Measurements from ENCODE around the gene SLC26A5. TPM values are rescaled to one million over a fixed set of nuclear protein-coding genes. Genes with fewer than 3 reads are reported as not detected.

The SLC26A5 gene
- total RNA-seq, 1 donor from 2014 or later, result not detected

- H3K9me3 Mint-ChIP-seq, result no peaks in the 10 kb centered on the region
- H3K4me3 Mint-ChIP-seq, result no peak overlapping the region
- H3K4me1 Mint-ChIP-seq (ENCODE audit: unreplicated experiment), result no peaks in the 10 kb centered on the region
- no peak for TF ChIP-seq CTCF (conservative IDR thresholded peaks at IDR 0.05)
- no peak overlapping the region for H3K27ac Mint-ChIP-seq
- H3K36me3 Mint-ChIP-seq, result no peaks in the 10 kb centered on the region
- no peak for DNase-seq (ENCODE audit: extremely low spot score, unreplicated experiment)
- peaks cover 70% of the 10 kb centered on the region for H3K27me3 Mint-ChIP-seq
These were observed 6.3 kb downstream of the SLC26A5 start for GRCh38 chr7:103439661-103440060.

GRCh38 chr7:103437623-103438022, 8.4 kb downstream of the SLC26A5 start:
- no peak for TF ChIP-seq CTCF (conservative IDR thresholded peaks at IDR 0.05)
- DNase-seq (ENCODE audit: extremely low spot score, unreplicated experiment), result no peak
- Mint-ChIP-seq H3K4me1 (ENCODE audit: unreplicated experiment) (no peaks in the 10 kb centered on the region), H3K27ac (no peak overlapping the region), H3K4me3 (no peak overlapping the region), H3K36me3 (no peaks in the 10 kb centered on the region), H3K9me3 (no peaks in the 10 kb centered on the region), H3K27me3 (peaks cover 50% of the 10 kb centered on the region)

GRCh38 chr7:103432712-103433111, 13.3 kb downstream of the SLC26A5 start:
- no peaks in the 10 kb centered on the region for H3K9me3 Mint-ChIP-seq
- no peak overlapping the region for H3K4me3 Mint-ChIP-seq
- no peak for DNase-seq (ENCODE audit: extremely low spot score, unreplicated experiment)
- H3K36me3 Mint-ChIP-seq, result no peaks in the 10 kb centered on the region
- no peak for TF ChIP-seq CTCF (conservative IDR thresholded peaks at IDR 0.05)
- H3K4me1 Mint-ChIP-seq (ENCODE audit: unreplicated experiment), result no peaks in the 10 kb centered on the region
- no peak overlapping the region for H3K27ac Mint-ChIP-seq
- peaks cover 16% of the 10 kb centered on the region for H3K27me3 Mint-ChIP-seq

GRCh38 chr7:103425177-103425576, 20.8 kb downstream of the SLC26A5 start:
- no peak for TF ChIP-seq CTCF (conservative IDR thresholded peaks at IDR 0.05)
- no peaks in the 10 kb centered on the region for H3K36me3 Mint-ChIP-seq
- H3K9me3 Mint-ChIP-seq, result no peaks in the 10 kb centered on the region
- H3K4me3 Mint-ChIP-seq, result no peak overlapping the region
- H3K27ac Mint-ChIP-seq, result no peak overlapping the region
- peaks cover 16% of the 10 kb centered on the region for H3K27me3 Mint-ChIP-seq
- no peak for DNase-seq (ENCODE audit: extremely low spot score, unreplicated experiment)
- H3K4me1 Mint-ChIP-seq (ENCODE audit: unreplicated experiment), result no peaks in the 10 kb centered on the region

GRCh38 chr7:103423467-103424179, 22.4 kb downstream of the SLC26A5 start:
- Mint-ChIP-seq H3K27me3 (peaks cover 16% of the 10 kb centered on the region), H3K4me3 (no peak overlapping the region), H3K9me3 (no peaks in the 10 kb centered on the region), H3K27ac (no peak overlapping the region), H3K4me1 (ENCODE audit: unreplicated experiment) (no peaks in the 10 kb centered on the region), H3K36me3 (no peaks in the 10 kb centered on the region)
- TF ChIP-seq CTCF (conservative IDR thresholded peaks at IDR 0.05), result no peak
- no peak for DNase-seq (ENCODE audit: extremely low spot score, unreplicated experiment)

All from type B pancreatic cell (in vitro differentiated cells).